Fibroblast of skin of left quadriceps (primary cell): Measurements from ENCODE around the gene SEMA3G.
A peak's percentile ranks its signal among the peaks of the same experiment; 100 is the strongest.

Source experiments
- DNase-seq, 2 experiments: peaks; one replicate each; pipeline ENCODE4 v3.0.0-alpha.2; 2013; ENCODE audit warnings: low read depth in 2 of 2

Gene SEMA3G

GRCh38 chr3:52395503-52395865 lies 49.4 kb downstream of the SEMA3G start:
- DNase-seq = no peak

GRCh38 chr3:52394751-52395502 lies 50.0 kb downstream of the SEMA3G start:
- DNase-seq = no peak

GRCh38 chr3:52393959-52394670 lies 50.8 kb downstream of the SEMA3G start:
- DNase-seq = no peak

- no peak for DNase-seq
Observed at GRCh38 chr3:52393131-52393807, 51.6 kb downstream of the SEMA3G start.

GRCh38 chr3:52392216-52392930 lies 52.5 kb downstream of the SEMA3G start:
- DNase-seq = no peak

- no peak for DNase-seq
Observed at GRCh38 chr3:52391096-52391495, 53.8 kb downstream of the SEMA3G start.

- DNase-seq = no peak
Observed at GRCh38 chr3:52388933-52389332, 56.0 kb downstream of the SEMA3G start.

GRCh38 chr3:52388348-52388821 lies 56.5 kb downstream of the SEMA3G start:
- DNase-seq = no peak

- DNase-seq = no peak
Observed at GRCh38 chr3:52387481-52387880, 57.4 kb downstream of the SEMA3G start.

- peak; percentile 4 to 7 for DNase-seq
Observed at GRCh38 chr3:52385157-52385556, 59.7 kb downstream of the SEMA3G start.

- no peak for DNase-seq
Observed at GRCh38 chr3:52384019-52384761, 60.7 kb downstream of the SEMA3G start.

GRCh38 chr3:52383446-52383845 lies 61.5 kb downstream of the SEMA3G start:
- no peak for DNase-seq
